ENCODE results near the gene NECTIN4. TPM values are rescaled to one million over a fixed set of nuclear protein-coding genes. Genes with fewer than 3 reads are reported as not detected.
A peak's percentile ranks its signal among the peaks of the same experiment; 100 is the strongest.

NECTIN4 gene
- total RNA-seq, result not detected
- polyA plus RNA-seq, result not detected
- not detected for total RNA-seq

DNA sequence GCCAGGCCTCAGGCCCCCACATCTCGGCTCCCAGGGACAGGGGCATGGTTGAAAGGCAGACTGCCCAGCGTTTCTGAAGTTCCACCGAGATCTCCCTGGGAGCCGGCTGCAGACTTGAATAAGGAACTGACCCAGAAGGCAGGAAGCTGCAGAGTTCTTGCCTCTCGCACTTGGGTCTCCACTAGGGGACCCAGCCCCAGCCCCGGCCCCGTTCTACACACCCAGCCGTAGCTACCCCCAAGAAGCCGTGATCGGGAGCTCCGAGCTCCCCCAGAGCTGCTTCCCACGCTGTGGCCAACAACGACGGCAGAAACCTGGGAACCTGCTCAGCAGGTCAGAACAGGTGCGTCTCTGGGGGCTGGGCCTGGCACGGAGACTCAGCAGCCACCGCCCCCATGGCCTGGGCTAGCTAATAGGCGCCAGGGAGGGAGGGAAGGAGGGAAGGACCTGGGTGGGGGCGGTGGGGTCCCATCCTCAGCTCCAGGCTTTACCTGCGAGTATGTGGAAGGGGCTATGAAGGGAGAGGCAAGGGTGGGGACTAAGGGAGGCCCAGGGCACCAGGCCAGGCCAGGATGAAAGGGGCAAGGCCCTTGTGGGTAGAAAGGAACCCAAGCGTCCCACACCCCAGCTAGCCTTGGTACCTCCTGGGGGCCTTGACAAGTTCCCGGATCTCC lies at the start of gene NECTIN4:
Gene NECTIN4 (minus strand): TSS at position 308 of the 674 bp plus-strand sequence. CDS start 262 bp downstream, at position 46.
- Mint-ChIP-seq H3K27ac (peak within 1 kb of the TSS in 1 of 9 donors; percentile 41), H3K4me3 (no peak within 1 kb of the TSS), H3K27me3 (peaks cover 0 to 4% (median 0%) of the 10 kb centered on the region in 5 donors), H3K36me3 (no peaks in the 10 kb centered on the region), H3K4me1 (peaks cover 6 to 37% (median 17%) of the 10 kb centered on the region in 7 donors), H3K9me3 (peaks cover 0 to 5% (median 0%) of the 10 kb centered on the region in 11 donors)
- no peaks in the 10 kb centered on the region for H3K4me1 ChIP-seq (ENCODE audit: control insufficient read depth in 2 of 2, insufficient read depth in 2 of 2, low read length in 2 of 2)
- H3K36me3 ChIP-seq (ENCODE audit: control insufficient read depth in 2 of 3, insufficient read depth in 3 of 3, low read length in 3 of 3), result no peaks in the 10 kb centered on the region
- no peak for DNase-seq
- intact Hi-C loops (cut with micrococcal nuclease), result no loop called here
- no peak within 1 kb of the TSS for H3K27ac ChIP-seq (ENCODE audit: low read depth, low read length)
- ChIA-PET POLR2A (interaction anchor here (0.6 to 1.1 kb wide), 4 partner anchors 7 to 865 kb away, joined by 3 read pairs; no protein-coding TSS in a partner anchor), CTCF (interaction anchor here (0.6 kb wide), 2 partner anchors 17 to 52 kb away, joined by 3 read pairs; no protein-coding TSS in a partner anchor)
- no peak within 1 kb of the TSS for H3K4me3 ChIP-seq (ENCODE audit: low read length)
- ATAC-seq, result peak; percentile 43
- no peaks in the 10 kb centered on the region for H3K9me3 ChIP-seq (ENCODE audit: control insufficient read depth in 2 of 3, low read length in 3 of 3)
- H3K27me3 ChIP-seq (ENCODE audit: control insufficient read depth in 2 of 2, insufficient read depth in 2 of 2, low read length in 2 of 2), result no peaks in the 10 kb centered on the region

DNA sequence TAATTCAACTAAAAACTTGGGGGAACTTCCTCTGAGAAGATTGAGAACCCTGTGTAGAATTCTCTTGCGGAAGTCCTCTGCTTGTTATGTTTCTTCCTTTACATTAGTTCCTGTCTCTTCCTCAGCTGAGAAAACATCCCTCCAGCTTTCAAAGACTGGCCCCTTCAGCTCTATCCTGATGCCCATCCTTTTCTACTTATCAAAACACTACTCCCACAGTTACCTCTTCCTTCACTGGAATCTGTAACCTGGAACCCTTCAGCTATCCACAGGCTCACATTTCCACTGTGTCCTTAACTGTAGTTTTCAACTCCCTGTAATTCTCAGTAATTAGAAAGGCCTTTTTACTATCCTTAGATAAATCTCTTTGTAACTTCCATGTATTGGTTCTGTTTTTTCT lies 49.1 kb upstream of the NECTIN4 start:
- CTCF ChIA-PET, result interaction anchor here (0.6 to 2.1 kb wide), 13 partner anchors 17 to 431 kb away, joined by 3 to 8 read pairs (median 3); partner anchors contain the start of genes ARHGAP30, KLHDC9, NIT1 and PFDN2
- no peak for DNase-seq
- no peaks in the 10 kb centered on the region for H3K27me3 ChIP-seq (ENCODE audit: control insufficient read depth in 2 of 2, insufficient read depth in 2 of 2, low read length in 2 of 2)
- H3K4me3 ChIP-seq (ENCODE audit: low read length), result no peak overlapping the region
- peaks cover 5 to 17% (median 10%) of the 10 kb centered on the region in 7 donors for H3K4me1 Mint-ChIP-seq
- peak overlapping the region in 5 of 10 donors; percentile 1 to 35 (median 10) for H3K4me3 Mint-ChIP-seq
- intact Hi-C loops (cut with micrococcal nuclease), result loop anchor here (5.0 to 10.0 kb wide), 5 partner anchors 146 to 794 kb away; partner anchors contain the start of genes COPA (in 1 of the 2) and NCSTN (in 1 of the 2)
- no peaks in the 10 kb centered on the region for H3K27me3 Mint-ChIP-seq
- peaks cover 5% of the 10 kb centered on the region in 2 donors for H3K4me1 ChIP-seq (ENCODE audit: control insufficient read depth in 2 of 2, insufficient read depth in 2 of 2, low read length in 2 of 2)
- H3K36me3 Mint-ChIP-seq, result peaks cover 0 to 4% (median 0%) of the 10 kb centered on the region in 5 donors
- ATAC-seq, result no peak
- H3K27ac Mint-ChIP-seq, result peak overlapping the region in 8 of 9 donors; percentile 2 to 81 (median 62)
- H3K9me3 ChIP-seq (ENCODE audit: control insufficient read depth in 2 of 3, low read length in 3 of 3), result no peaks in the 10 kb centered on the region
- H3K36me3 ChIP-seq (ENCODE audit: control insufficient read depth in 2 of 3, insufficient read depth in 3 of 3, low read length in 3 of 3), result no peaks in the 10 kb centered on the region
- H3K9me3 Mint-ChIP-seq, result no peaks in the 10 kb centered on the region
- H3K27ac ChIP-seq (ENCODE audit: low read depth, low read length), result no peak overlapping the region
- POLR2A ChIA-PET, result interaction anchor here (0.6 to 3.7 kb wide), 6 partner anchors 26 to 246 kb away, joined by 3 to 13 read pairs (median 4); partner anchors contain the start of genes ARHGAP30, PPOX and USF1

DNA sequence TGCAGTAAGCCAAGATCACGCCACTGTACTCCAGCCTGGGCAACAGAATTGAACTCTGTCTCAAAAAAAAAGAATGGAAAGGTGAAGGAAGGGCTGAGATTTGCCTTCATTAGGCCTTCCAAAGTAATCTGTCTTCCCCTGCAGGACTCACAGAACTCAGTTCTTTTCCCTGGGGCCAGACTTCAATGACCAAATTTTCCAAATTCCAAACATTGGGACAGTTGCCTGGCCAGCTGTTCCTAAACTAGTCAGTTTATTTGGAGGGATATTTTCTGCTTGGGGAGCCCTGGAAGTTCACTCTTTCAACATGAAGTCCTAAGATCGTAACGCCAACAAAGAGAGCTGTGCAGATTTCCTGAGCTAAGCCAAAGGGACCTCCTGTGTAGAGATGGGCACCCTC lies 48.5 kb upstream of the NECTIN4 start:
- H3K27me3 Mint-ChIP-seq, result no peaks in the 10 kb centered on the region
- peak overlapping the region in 4 of 9 donors; percentile 5 to 81 (median 38) for H3K27ac Mint-ChIP-seq

DNA sequence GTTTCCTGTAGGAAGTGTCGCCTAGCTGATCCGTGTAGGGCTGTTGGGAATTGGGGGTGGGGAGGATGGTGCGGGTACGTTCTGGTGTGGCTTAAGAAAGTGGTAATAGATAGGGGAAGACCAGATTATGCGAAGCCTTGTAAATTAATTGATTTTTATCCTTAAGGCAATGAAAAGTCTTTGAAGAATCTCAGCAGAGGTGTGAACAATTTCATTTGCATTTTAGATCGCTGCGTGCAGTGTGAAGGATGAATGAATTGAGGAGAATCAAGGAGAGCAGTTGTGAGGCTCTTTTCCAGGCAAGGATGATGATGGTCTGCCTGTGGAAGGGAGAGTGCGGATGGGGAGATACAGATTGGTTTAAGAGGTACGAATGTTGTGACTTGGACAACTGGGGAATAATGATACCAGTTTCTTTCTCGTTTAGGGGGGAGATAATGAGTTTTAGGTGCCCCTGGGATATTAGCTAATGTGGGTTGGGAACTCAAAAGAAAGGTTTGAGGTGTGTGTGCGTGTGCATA lies 43.9 kb upstream of the NECTIN4 start:
- peak overlapping the region; percentile 89 for H3K27ac ChIP-seq (ENCODE audit: low read depth, low read length)
- no peaks in the 10 kb centered on the region for H3K27me3 ChIP-seq (ENCODE audit: control insufficient read depth in 2 of 2, insufficient read depth in 2 of 2, low read length in 2 of 2)
- ChIA-PET POLR2A (interaction anchor here (0.7 to 3.1 kb wide), 18 partner anchors 8 to 93 kb away, joined by 3 to 39 read pairs (median 5); partner anchors contain the start of genes APOA2, ARHGAP30, NIT1 and PFDN2), CTCF (interaction anchor here (0.6 to 1.9 kb wide), 10 partner anchors 11 to 176 kb away, joined by 3 to 7 read pairs (median 4); partner anchors contain the start of genes KLHDC9, NIT1, PFDN2 and TOMM40L)
- no peaks in the 10 kb centered on the region for H3K9me3 ChIP-seq (ENCODE audit: control insufficient read depth in 2 of 3, low read length in 3 of 3)
- Mint-ChIP-seq H3K27ac (no peak overlapping the region), H3K4me3 (no peak overlapping the region), H3K27me3 (no peaks in the 10 kb centered on the region), H3K36me3 (peaks cover 0 to 7% (median 4%) of the 10 kb centered on the region in 5 donors), H3K4me1 (peaks cover 26 to 45% (median 43%) of the 10 kb centered on the region in 7 donors), H3K9me3 (no peaks in the 10 kb centered on the region)
- H3K4me1 ChIP-seq (ENCODE audit: control insufficient read depth in 2 of 2, insufficient read depth in 2 of 2, low read length in 2 of 2), result peaks cover 19 to 30% of the 10 kb centered on the region in 2 donors
- peaks cover 0 to 11% (median 0%) of the 10 kb centered on the region in 3 experiments for H3K36me3 ChIP-seq (ENCODE audit: control insufficient read depth in 2 of 3, insufficient read depth in 3 of 3, low read length in 3 of 3)
- H3K4me3 ChIP-seq (ENCODE audit: low read length), result peak overlapping the region; percentile 96
- DNase-seq, result no peak
- intact Hi-C loops (cut with micrococcal nuclease), result loop anchor here (2.0 to 10.0 kb wide), 4 partner anchors 36 to 788 kb away; partner anchors contain the start of genes COPA (in 1 of the 2) and NCSTN (in 1 of the 2)
- no peak for ATAC-seq

More for the DNA sequence above, 48.5 kb upstream of the NECTIN4 start:
- Mint-ChIP-seq H3K4me3 (peak overlapping the region in 3 of 10 donors; percentile 1 to 26 (median 8)), H3K36me3 (peaks cover 0 to 4% (median 0%) of the 10 kb centered on the region in 5 donors), H3K4me1 (peaks cover 5 to 17% (median 10%) of the 10 kb centered on the region in 7 donors), H3K9me3 (no peaks in the 10 kb centered on the region)
- H3K27me3 ChIP-seq (ENCODE audit: control insufficient read depth in 2 of 2, insufficient read depth in 2 of 2, low read length in 2 of 2), result no peaks in the 10 kb centered on the region
- no peak overlapping the region for H3K27ac ChIP-seq (ENCODE audit: low read depth, low read length)
- intact Hi-C loops (cut with micrococcal nuclease), result loop anchor here (5.0 to 10.0 kb wide), 5 partner anchors 146 to 793 kb away; partner anchors contain the start of genes COPA (in 1 of the 2) and NCSTN (in 1 of the 2)
- POLR2A ChIA-PET, result interaction anchor here (0.6 to 4.0 kb wide), 6 partner anchors 15 to 246 kb away, joined by 3 to 18 read pairs (median 4); partner anchors contain the start of genes ARHGAP30, UFC1 and USF1
- no peaks in the 10 kb centered on the region for H3K9me3 ChIP-seq (ENCODE audit: control insufficient read depth in 2 of 3, low read length in 3 of 3)
- CTCF ChIA-PET, result interaction anchor here (0.7 to 2.1 kb wide), 13 partner anchors 16 to 185 kb away, joined by 3 to 8 read pairs (median 3); partner anchors contain the start of genes ARHGAP30, KLHDC9, NIT1 and PFDN2
- peaks cover 0 to 3% (median 0%) of the 10 kb centered on the region in 3 experiments for H3K36me3 ChIP-seq (ENCODE audit: control insufficient read depth in 2 of 3, insufficient read depth in 3 of 3, low read length in 3 of 3)
- DNase-seq (no peak), ATAC-seq (no peak)
- no peak overlapping the region for H3K4me3 ChIP-seq (ENCODE audit: low read length)
- peaks cover 6 to 8% of the 10 kb centered on the region in 2 donors for H3K4me1 ChIP-seq (ENCODE audit: control insufficient read depth in 2 of 2, insufficient read depth in 2 of 2, low read length in 2 of 2)

- peak; percentile 80 to 93 (median 90) for DNase-seq
- Mint-ChIP-seq H3K4me1 (peaks cover 29 to 49% (median 48%) of the 10 kb centered on the region in 7 donors), H3K27ac (peak within 1 kb of the TSS in 4 of 9 donors; percentile 85 to 97 (median 94)), H3K27me3 (no peaks in the 10 kb centered on the region), H3K9me3 (no peaks in the 10 kb centered on the region), H3K4me3 (no peak within 1 kb of the TSS), H3K36me3 (peaks cover 0 to 12% (median 4%) of the 10 kb centered on the region in 5 donors)
- ATAC-seq, result peak; percentile 97
- ChIA-PET CTCF (interaction anchor here (0.6 to 1.9 kb wide), 9 partner anchors 11 to 135 kb away, joined by 3 to 7 read pairs (median 4); partner anchors contain the start of genes KLHDC9, NIT1, PFDN2 and TOMM40L), POLR2A (interaction anchor here (0.6 to 3.1 kb wide), 21 partner anchors 9 to 93 kb away, joined by 3 to 39 read pairs (median 4); partner anchors contain the start of genes APOA2, ARHGAP30, NIT1 and PFDN2)
- no peaks in the 10 kb centered on the region for H3K27me3 ChIP-seq (ENCODE audit: control insufficient read depth in 2 of 2, insufficient read depth in 2 of 2, low read length in 2 of 2)
- H3K36me3 ChIP-seq (ENCODE audit: control insufficient read depth in 2 of 3, insufficient read depth in 3 of 3, low read length in 3 of 3), result peaks cover 0 to 17% (median 0%) of the 10 kb centered on the region in 3 experiments
- peaks cover 21 to 37% of the 10 kb centered on the region in 2 donors for H3K4me1 ChIP-seq (ENCODE audit: control insufficient read depth in 2 of 2, insufficient read depth in 2 of 2, low read length in 2 of 2)
- intact Hi-C loops (cut with micrococcal nuclease), result loop anchor here (1.0 to 10.0 kb wide), 12 partner anchors 14 to 788 kb away; partner anchors contain the start of genes NIT1 (in 2 of the 2), PFDN2 (in 2 of the 2), PPOX (in 2 of the 2) and UFC1 (in 2 of the 2)
- H3K9me3 ChIP-seq (ENCODE audit: control insufficient read depth in 2 of 3, low read length in 3 of 3), result no peaks in the 10 kb centered on the region
- H3K4me3 ChIP-seq (ENCODE audit: low read length), result peak within 1 kb of the TSS; percentile 96
- peak within 1 kb of the TSS; percentile 89 for H3K27ac ChIP-seq (ENCODE audit: low read depth, low read length)
These were observed 43.3 kb upstream of the NECTIN4 start, which contains the start of gene DEDD for GRCh38 chr1:161132410-161133219. TSS of gene DEDD (minus strand) at chr1:161132667. CDS start at chr1:161124462, 8,205 bp downstream.
